COLO668 (cell line): Measurements from ENCODE around the gene MSTN.

Experiments
- DNase-seq: peaks from one replicate; lab custom pipeline; 2025; ENCODE audit not compliant: unreplicated experiment; lab: John Stamatoyannopoulos, UW

MSTN gene

DNA sequence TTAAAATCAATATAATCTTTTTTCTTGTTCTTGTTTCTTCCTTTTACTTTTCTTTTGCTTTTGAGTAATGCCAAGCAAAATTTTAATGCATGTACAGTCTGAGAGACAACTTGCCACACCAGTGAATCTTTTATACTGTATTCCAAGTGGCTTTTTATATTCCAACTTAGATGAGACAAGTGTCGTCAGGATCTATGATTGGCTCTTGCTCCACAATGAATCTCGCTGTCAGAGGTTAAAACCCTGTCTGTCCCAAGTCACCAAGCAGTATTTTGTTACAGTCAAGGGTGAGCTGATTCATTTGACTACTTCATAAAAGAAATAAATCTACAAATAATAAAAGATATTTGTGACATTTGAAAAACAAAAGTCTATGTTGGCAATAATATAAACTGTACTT, at the start of gene MSTN:
Gene MSTN, minus strand, starts transcription at position 129 of the 400 bp plus-strand sequence. CDS start 133 bp downstream, outside the sequence.
- no peak for DNase-seq

DNA sequence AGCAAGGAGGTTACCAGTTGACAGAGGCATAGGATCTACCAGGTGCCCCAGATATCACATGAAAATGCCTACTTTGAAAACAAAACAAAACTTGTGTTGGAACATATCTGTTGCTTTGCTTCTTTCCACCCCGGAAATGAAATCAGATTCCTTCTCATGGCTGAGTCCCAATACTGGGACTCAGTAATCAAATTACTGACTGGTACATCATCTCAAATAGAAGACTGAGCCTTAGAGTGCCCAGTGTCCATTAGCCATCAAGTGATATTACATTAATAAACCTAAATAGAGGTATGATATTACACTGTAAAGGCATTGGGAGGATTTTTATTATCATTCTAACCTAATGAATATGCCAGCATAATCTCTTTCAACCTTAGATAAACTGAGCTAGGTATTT, 48.6 kb upstream of the MSTN start:
- DNase-seq = no peak

DNA sequence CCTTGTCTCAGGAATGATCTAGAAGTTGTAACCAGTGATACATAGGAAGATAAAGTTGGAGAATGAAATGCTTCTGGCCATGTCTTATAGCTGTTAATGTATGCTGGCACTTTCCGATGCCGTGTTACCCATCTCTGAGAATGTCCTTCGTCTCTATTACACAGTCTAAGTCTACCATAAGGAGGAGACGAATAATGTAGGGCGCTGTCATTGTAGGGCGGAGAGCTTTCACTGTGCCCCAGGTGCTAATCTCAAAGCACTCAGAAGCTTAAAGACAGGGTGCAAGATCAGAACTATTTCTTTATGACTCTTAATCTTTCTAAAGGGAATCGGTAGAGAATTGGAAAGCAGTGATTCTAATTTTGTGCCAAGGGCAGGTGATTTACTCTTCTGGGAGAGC, 48.2 kb upstream of the MSTN start:
- DNase-seq = no peak

DNA sequence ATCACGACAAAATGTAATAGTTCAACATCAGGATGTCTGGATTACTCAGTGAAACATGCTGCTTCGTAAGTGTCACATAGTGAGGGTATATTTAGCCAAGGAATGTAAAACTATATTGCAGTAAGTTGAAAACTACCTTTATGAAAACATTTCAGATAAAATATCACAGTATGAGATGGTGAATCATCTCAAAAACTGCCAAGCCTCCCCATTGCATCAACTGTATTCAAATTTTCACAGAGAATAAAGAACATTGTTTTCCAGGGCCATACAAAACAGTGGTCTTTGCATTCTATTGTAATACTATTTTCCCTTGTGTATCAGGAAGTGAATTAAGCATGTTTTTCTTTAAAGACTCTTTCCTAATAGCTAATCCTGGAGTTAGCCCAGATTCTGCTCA, 47.6 kb upstream of the MSTN start:
- DNase-seq = no peak

DNA sequence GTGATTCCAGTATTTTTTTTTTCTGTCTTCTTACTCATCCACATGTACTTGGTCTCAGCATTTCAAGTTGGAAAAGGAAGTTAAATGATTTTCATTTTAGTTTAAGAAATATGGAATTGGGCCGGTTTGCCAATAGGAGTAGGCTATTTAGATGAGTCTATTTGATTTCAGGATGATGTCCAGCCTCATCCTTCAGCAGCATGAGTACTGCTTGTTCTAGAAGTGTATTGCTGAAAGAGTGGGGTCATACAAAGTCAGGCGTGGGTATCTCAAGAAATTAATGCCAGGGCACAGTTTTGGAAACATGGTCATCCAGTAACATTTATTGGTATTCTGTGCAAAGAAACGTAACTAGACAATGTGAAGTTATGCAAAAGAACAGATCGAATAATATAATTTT, 44.9 kb upstream of the MSTN start:
- no peak for DNase-seq

DNA sequence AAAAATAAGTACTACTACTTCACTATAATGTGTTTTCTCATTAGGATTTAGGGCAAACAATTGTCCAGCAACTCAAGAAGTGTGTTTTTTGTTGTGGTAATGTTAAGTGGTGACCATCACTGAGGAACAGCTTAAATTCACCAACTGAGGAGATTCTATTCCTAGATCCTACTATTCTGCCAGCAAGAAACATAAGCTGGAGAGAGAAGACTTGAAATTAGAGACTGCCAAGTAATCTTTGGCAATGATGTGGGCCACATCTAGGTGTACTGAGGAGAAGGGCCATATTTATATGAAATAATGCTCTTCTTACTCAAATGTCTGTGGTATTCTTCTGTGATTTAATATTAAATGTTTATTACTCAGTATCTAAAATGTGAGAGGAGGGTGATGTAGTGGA, 44.3 kb upstream of the MSTN start:
- DNase-seq = no peak

DNA sequence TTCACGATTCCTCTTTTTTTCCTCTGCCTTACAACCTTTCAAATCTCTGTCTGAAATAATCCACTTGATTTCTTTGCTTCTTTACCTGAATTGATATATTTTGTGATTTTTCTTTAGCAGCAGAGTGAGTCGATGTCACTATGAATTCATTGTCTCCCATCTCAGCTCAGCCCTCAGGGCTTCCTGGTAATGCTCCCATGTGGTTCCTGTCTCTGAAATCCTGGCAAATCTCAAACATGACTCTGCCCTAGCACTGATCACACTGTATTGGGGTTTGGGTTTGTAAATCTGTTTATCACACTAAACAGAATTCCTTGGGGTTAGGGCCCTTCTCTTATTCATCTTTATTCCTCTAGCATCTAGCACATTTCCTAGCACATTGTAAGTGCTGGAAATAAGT, 43.0 kb upstream of the MSTN start:
- no peak for DNase-seq

DNA sequence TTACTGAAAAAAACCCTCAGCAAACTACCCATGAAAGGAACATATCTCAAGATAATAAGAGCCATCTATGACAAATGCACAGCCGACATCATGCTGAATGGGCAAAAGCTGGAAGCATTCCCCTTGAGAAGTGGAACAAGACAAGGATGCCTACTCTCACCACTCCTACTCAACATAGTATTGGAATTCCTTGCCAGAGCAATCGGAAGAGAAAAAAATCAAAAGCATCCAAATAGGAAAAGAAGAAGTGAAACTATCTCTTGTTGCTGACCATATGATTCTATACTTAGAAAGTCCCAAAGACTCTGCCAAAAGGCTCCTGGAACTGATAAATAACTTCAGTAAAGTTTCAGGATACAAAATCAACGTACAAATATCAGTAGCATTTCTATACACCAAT, 40.6 kb upstream of the MSTN start:
- no peak for DNase-seq

DNA sequence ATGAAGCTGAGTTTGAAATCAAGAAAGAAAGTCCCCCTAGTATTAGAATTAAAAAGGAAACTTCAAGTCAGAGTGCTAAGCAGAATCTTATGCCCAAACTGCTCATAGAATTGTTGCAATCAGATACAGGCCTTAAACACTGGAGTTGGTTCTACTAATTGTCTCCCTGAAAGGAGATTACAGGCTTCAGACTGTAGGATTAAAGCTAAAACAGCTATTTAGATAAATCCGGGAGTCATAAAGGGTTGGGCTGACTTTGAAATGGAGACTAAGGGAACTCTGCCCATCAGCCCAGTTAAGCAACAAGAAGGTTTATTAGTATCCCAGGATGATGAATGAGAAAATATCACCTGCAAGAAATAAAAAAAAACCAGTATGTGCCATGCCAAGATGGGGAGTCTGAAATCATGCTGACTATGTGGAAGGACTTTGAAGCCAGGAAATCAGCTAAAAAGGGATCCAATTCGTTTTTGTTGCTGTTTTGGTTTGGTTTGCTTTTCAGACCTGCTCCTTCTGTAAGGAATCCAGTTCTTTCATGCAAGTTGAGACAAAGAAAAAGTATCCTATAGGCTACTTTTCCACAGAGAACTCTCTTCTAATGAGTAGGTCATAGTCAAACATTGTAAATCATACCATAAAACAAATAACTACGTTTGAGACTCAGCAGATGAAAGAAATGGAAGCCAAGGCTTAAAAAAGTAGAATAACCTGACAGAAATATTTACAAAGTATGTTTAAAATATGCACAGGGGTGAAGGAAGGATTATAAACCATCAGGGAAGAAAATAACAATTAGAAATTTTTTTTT, 37.6 kb upstream of the MSTN start:
- DNase-seq = no peak

DNA sequence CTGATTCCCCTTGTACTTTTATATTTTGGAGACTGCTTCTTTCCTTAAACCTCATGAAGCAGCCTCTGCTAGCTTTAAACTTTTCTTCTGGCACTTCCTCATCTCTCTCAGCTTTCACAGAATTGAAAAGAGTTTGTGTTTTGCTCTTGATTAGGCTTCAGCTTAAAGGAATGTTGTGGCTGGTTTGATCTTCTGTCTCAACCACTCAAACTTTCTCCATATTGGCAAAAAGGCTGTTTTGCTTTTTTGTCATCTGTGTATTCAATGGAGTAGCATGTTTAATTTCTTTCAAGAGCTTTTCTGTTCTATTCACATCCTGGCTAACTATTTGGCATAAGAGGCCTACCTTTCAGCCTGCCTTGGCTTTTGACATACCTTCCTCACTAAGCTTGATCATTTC, 36.3 kb upstream of the MSTN start:
- DNase-seq = no peak

DNA sequence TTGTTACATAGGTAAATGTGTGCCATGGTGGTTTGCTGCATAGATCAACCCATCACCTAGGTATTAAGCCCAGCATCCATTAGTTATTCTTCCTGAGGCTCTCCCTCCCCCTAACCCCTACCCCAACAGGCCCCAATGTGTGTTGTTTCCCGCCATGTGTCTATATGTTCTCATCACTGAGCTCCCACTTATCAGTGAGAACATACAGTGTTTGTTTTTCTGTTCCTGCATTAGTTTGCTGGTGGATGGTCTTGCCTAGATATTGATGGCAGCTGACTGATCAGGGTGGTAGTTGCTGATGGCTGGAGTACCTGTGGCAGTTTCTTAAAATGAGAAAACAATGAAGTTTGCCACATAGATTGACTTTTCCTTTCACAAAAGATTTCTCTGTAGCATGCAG, 34.6 kb upstream of the MSTN start:
- DNase-seq = no peak

DNA sequence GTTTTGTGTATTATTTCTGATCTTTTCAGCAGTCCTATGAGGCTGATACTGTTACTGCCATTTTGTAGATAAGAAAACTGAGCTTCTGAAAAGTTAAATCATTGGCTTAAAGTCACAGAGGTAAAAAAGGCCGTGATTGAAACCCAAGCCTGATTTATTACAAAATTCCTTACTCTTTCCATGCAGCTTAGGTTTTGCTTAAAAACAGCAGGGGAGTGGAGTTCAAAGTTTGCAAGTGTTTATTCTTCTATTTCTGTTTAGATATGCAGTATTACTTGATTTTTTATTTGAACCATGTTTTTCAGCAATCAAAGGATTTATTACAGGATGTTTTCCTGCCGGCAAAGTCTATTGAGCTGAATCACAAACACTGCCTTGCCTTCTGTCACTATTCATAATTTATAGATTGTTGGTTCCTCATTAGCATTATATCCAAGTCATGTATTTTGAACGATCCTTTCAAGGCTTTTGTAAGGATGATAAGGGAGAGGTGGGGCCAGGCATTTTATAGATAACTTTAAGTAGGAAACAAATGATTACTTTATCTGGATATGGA, 31.9 kb upstream of the MSTN start:
- DNase-seq = no peak

DNA sequence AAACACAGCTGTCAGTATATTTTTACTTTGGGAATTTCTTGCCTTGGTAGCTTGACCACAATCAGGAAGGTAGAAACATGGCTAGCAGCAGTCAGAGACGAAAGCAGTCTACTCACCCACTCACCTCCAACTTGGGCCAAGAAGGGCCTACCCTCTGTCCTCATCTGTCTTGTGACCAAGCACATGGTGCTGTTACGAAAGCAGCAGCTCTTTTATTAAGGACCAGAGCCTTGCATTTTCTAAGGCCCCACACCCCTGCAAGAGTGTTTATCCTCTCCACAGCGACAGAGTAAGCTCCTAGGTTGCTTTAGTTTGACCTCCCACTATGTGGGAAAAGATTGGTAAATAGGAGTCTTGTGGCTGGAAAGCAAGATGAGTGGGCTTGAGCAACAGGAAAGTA, 31.3 kb upstream of the MSTN start:
- no peak for DNase-seq

DNA sequence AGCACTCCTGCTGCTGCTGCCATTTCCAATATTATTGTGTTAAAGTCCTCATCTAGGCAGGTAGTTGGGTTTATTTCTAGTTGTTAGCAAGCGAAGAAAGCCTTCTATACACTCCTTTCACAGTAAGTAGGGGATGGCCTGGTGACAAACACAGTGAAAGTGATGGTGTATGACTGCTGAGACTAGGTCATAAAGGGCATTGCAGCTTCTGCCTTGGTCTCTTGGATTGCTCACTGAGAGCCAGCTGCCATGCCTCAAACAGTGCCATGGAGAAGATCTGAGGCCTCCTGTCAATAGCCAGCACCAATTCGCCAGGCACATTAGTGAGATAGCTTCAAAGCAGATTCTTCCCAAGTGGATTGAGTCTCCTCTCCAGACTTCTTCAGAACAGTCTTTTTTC, 27.6 kb upstream of the MSTN start:
- no peak for DNase-seq

DNA sequence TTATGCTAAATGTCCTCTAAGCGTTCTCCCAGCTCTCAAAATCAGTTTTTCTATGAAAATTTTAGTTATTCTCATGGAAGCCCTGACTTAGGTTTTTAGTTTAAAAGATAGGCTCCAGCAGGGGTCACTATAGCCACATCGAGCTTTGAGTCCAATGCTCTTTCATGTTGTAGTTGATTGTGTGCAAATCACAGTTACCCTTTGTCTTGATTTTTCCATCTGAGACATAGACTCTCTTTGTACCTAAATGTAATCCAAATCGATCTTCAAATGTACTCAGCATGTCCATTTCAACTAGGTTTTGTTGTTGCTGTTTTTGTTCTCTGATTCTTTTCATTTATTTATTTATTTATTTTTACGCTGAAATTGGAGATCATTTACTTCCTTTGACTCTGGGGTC, 26.4 kb upstream of the MSTN start:
- DNase-seq = peak; percentile 60

DNA sequence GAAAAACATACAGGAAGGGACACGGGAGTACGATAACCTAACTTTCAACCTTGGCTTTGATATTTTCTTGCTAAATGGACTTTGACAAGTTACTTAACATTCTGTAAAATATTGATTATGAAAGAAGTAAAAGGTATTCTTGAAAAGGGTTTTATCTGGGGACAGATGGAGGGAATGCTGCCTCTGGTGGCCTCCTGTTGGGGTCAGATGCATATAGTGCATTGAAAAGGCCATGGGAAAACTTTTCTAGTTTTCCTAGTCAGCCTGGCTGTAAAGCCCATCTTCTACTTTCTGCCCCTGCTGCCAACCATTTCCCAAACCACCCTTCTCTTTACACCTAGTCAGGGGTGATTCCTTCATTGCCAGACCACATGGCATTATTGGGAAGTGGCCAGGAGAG, 22.2 kb upstream of the MSTN start:
- no peak for DNase-seq

DNA sequence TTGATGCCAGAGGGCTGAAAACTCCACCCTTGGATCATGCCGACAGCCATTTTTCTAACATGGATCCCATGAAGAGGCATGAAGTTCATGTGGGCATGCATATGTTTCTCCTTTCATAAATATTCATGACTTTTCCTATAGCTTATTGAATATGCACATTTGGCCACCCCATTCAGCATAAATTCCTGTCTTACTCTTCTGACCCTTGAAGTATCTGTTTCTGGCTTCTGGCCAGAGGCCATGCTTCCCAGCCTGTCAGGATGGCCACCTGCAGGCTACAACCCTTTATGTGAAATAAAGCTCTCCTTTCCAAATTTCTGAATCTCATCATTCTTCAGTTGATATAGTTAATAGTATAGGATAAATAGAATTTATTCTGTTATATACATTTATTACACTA, 19.6 kb upstream of the MSTN start:
- DNase-seq = no peak

DNA sequence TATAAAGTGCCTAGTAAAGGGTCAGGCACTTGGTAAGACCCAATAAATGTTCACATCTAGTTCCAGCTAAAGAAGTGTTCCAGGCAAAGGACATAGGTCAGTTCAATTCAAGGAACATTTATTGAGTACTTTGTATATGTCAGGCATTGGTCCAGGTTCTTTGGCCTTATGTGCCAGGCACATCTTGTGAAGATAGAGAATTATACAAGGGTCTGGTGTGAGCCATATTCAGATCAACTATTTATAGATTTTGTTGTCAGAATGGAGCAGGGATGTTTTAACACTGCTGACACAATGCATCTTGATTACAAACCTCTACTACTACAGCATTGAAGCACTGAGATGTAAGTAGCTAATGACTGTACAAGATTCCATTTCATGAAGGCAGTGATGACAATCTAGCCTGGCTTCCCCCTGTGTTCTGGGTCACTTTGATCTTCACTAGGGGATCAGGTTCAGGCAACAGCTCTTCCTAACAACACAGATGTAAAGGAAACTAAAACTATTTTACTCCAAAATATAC, 18.1 kb upstream of the MSTN start:
- DNase-seq = no peak

DNA sequence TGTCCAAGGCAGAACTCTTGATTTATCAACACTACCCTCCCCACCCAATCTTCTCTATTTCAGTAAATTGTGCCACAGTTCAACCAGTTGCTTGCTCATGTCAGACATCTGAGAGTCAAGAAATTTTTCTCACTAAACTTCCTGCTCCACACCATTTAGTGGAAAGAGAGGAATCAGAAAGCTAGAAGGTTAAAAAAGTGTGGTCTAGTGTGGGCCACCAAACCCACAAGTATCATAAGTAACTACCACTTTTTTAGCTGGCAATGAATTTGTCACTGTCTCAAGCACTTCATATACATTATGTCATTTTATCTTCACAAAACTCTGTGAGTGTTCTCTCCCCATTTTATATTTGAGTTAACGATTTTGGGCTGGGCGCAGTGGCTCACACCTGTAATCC, 16.6 kb upstream of the MSTN start:
- DNase-seq = no peak

DNA sequence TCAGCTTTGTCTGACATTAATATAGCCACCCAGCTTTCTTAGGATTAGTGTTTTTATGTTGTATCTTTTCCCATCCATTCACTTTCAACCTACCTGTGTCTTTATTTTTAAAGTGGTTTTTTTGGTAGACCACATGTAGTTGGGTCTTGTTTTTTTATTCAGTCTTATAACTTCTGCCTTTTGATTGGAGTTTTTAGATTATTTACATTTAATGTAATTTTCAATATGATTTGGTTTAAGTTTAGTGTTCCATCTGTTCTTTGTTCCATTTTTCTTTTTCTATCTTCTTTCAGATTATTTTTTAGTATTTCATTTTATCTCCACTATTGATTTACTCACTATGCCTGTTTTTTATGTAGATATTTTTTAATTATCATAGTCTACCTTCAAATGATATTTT, 13.1 kb upstream of the MSTN start:
- DNase-seq = no peak

DNA sequence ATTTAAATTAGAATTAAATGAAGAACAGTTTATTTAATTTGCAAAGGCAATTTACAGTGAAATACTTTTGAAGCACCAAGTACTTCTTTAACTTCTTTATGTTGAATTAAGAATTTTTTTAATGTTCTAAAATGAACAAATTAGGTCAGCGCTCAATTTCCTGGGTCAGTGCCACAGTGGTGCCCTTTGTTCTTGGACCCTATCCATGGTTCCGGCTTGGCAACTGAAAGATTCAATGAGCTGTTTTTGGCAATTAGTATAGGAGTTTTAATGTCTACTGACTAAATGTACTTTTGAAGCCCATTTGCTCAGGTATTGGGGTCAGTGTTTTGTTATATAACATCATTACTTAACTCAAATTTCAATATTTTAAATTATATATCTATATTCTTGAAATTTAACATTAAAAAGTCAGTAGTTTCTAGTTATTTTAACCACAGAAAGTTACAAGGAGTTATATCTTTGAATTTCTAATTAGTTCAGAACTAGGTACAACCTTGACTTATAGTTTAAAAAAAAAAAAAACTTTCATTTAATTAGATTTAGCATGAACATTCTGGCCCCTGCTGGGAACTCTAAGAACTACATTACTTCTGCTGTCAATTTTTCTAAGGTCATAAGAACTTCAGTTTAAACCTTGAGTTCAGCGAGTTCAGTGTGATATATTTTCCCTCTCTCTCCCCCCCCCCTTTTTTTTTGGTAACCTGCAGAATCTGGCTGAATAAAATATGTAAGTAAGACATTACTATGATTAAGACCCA, 7.6 kb upstream of the MSTN start:
- DNase-seq = peak; percentile 23

DNA sequence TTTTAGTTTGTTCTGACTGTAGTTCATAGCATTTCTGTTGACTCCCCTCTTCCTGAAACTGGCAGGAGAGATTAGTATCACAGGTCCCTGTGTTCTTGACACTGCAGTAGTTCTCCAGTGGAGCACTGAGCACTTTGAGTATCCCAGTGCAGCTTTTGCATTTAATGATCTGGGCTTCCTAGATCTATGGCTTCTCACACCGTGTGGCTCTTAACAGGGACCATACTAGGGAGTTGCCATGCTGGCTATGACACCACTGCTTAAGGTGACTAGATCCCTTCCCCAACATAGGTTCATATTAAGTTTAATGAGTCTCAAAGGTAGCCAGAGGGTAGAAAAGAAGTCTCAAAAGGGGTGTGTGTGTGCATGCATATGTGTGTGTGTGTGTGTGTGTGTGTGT, 6.2 kb upstream of the MSTN start:
- no peak for DNase-seq
